Ishikawa (cell line): Measurements from ENCODE around the gene KCNQ1OT1.

Experiments used
- CEBPB ChIP-seq: IDR thresholded peaks from 2 replicates; pipeline ENCODE4 v1.6.1; 2012
- EP300 ChIP-seq: IDR thresholded peaks from 2 replicates; pipeline ENCODE4 v1.6.1; 2012; ENCODE audit warnings: borderline replicate concordance
- MAX ChIP-seq: IDR thresholded peaks from 2 replicates; pipeline ENCODE4 v1.6.1; 2012
- RAD21 ChIP-seq: IDR thresholded peaks from 2 replicates; pipeline ENCODE4 v1.6.1; 2012; ENCODE audit warnings: low read depth
- REST ChIP-seq: IDR thresholded peaks from 2 replicates; pipeline ENCODE4 v1.6.1; 2012; ENCODE audit warnings: low read depth, mild to moderate bottlenecking
- TAF1 ChIP-seq: IDR thresholded peaks from 2 replicates; pipeline ENCODE4 v1.6.1; 2012; ENCODE audit warnings: low read depth, mild to moderate bottlenecking
- TCF12 ChIP-seq: IDR thresholded peaks from 2 replicates; pipeline ENCODE4 v1.6.1; 2012; ENCODE audit warnings: low read depth
- USF1 ChIP-seq: IDR thresholded peaks from 2 replicates; pipeline ENCODE4 v1.6.1; 2012

- TF ChIP-seq RAD21: no peak
- no peak for TF ChIP-seq EP300
- TF ChIP-seq MAX: no peak
- no peak for TF ChIP-seq TAF1
- no peak for TF ChIP-seq TCF12
- TF ChIP-seq REST: no peak
- no peak for TF ChIP-seq USF1
- no peak for TF ChIP-seq CEBPB
Observed at GRCh38 chr11:2735053-2735589, 35.3 kb upstream of the KCNQ1OT1 start.
